AG09309 (cell line): ENCODE data around the gene RAB1B.
A peak's percentile ranks its signal among the peaks of the same experiment; 100 is the strongest.

Experiments
- DNase-seq: peaks from one replicate; pipeline ENCODE4 v3.0.0-alpha.2; 2010; ENCODE audit warnings: low read depth
- H3K4me3 ChIP-seq: 2 replicates; pipeline ENCODE4 v1.5.1; 2011; ENCODE audit warnings: mild to moderate bottlenecking, low read depth, low read length, moderate library complexity; ENCODE audit not compliant: control insufficient read depth
- TF ChIP-seq, protein P1 (sequence below): IDR thresholded peaks from 2 replicates; pipeline ENCODE4 v1.5.1; 2011; ENCODE audit warnings: mild to moderate bottlenecking, low read depth, low read length, inconsistent platforms; ENCODE audit not compliant: insufficient read depth, control insufficient read depth; ENCODE audit errors: missing control alignments

The RAB1B gene

DNA sequence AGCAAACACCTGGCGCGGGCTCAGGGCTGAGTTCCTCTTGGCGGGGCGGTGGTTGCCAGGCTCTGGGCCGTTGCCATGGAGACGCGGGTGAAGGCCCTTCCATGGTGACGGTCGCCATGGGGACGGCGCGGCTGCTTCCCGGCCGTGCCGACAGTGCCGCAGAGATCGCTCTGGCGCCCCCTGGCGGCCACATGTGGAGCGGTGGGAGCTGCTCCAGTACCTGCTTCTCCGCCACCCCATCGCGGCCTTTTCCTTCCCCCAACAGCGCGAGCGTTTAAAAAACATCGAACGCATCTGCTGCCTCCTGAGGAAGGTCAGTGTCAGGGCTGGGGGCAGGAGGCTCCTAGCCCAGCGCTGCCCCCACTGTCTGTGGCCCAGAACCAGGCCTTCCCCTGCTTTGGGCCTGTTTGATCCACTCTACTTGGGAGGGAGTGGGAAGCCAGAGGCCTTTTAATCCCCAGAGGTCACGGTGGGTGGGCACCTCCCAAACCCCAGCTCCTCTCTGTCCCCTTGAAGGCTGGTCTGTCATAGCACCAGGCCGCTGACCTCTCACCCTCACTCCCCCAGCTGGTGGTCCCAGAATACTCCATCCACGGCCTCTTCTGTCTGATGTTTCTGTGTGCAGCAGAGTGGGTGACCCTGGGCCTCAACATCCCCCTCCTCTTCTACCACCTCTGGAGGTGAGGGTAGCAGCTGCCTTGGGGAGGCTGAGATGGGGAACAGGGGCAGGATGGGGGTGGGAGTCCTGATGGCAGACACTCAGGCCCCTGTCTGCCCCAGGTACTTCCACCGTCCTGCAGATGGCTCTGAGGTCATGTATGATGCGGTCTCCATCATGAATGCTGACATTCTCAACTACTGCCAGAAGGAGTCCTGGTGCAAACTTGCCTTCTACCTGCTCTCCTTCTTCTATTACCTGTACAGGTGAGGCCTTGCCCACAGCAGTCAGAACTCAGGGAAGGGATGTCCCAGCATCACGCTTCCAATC, 14.3 kb downstream of the RAB1B start:
- peak; percentile 53 for DNase-seq
- no peak overlapping the region for H3K4me3 ChIP-seq
- TF ChIP-seq, protein P1, sequence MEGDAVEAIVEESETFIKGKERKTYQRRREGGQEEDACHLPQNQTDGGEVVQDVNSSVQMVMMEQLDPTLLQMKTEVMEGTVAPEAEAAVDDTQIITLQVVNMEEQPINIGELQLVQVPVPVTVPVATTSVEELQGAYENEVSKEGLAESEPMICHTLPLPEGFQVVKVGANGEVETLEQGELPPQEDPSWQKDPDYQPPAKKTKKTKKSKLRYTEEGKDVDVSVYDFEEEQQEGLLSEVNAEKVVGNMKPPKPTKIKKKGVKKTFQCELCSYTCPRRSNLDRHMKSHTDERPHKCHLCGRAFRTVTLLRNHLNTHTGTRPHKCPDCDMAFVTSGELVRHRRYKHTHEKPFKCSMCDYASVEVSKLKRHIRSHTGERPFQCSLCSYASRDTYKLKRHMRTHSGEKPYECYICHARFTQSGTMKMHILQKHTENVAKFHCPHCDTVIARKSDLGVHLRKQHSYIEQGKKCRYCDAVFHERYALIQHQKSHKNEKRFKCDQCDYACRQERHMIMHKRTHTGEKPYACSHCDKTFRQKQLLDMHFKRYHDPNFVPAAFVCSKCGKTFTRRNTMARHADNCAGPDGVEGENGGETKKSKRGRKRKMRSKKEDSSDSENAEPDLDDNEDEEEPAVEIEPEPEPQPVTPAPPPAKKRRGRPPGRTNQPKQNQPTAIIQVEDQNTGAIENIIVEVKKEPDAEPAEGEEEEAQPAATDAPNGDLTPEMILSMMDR: peak; percentile 98

DNA sequence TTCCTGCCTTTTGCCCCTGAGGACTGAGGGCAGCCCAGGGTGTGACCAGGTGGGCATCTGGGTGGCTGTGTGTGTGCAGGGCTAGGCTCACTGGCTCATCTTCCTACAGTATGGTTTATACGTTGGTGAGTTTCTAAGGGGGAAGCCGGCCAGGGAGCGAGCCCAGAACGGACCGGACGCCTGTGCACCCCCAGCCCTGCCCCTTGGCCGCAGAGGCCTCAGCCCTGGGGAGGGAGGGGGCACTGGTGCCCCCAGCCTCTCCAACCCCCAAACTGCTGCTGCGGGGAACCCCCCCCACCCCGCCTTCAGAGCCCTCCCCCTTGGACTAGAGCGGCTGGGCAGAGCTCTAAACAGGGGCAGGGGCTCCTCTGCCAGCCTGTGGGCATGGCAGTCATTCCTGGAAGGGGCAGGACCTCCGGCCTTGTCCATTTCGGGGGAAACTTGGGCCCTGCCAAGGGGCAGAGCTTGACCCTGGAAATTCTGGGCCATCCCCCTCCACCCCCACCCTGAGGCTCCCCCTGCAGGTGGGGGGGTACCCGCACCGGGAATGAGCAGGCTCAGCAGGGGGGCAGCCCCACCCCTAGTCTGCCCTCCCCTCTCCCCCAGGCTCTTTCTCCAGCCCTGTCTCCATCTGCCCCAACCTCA, 15.1 kb downstream of the RAB1B start:
- no peak for DNase-seq
- TF ChIP-seq, protein P1: no peak
- no peak overlapping the region for H3K4me3 ChIP-seq

DNA sequence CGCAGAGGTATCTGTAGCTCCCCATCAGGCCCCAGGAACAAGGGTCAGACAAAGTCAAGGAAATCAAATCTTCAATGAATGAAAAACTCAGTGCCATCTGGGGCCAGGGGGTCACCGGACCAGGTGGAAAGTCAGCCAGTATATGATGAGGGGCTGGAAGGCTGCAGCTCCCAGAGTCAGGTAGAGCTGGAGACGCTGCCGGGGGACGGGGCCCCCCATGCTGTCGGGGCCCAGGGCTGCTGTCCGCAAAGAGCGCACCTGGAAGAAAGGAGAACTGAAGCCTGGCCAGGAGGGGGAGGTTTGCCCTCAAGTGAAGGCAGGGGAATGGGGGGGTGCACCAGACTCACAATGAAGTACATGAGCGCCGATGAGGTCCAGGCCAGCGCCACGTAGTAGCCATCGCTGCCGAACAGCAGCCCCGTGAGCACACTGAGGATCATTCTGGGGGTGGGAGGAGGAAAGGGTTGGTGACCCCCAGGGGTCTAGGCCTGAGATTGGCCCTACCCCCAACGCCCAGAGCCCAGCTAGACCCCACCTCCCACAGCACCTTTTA, 16.2 kb downstream of the RAB1B start:
- H3K4me3 ChIP-seq: no peak overlapping the region

DNA sequence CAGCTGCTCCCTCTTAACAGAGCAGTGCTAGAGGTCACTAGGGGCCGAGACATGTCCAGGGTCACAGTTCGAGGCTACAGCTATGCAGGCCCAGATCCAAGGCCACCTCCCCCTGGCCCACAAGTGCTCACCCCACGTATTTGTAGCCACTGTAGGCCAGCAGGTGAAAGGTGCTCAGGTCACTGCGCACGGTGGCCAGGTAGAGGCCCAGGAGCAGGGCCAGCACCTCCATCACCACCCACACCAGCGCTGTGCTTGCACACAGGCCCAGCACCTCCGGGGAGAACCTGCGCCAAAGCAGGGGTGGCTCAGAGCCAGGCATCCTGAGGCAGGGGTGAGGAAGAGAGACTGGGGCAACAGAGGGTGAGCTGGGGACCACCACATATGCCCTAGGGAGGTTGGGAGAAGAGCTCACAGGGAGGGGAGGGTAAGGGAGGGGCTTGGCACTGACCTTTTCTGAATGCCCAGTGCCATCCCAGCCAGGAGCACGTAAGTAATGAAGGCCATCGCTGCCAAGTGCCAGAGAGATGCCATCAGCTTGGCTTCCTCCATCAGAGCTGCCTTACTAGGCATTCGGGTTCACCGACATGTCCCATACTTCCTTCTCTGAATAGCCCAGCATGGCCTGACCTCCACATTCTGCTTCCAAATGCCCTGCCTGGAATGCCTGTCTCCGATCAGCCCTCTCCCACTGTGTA, 17.0 kb downstream of the RAB1B start:
- H3K4me3 ChIP-seq: no peak overlapping the region
- no peak for DNase-seq
- TF ChIP-seq, protein P1: no peak

More for the DNA sequence above, 16.2 kb downstream of the RAB1B start:
- no peak for DNase-seq
- TF ChIP-seq, protein P1: no peak

DNA sequence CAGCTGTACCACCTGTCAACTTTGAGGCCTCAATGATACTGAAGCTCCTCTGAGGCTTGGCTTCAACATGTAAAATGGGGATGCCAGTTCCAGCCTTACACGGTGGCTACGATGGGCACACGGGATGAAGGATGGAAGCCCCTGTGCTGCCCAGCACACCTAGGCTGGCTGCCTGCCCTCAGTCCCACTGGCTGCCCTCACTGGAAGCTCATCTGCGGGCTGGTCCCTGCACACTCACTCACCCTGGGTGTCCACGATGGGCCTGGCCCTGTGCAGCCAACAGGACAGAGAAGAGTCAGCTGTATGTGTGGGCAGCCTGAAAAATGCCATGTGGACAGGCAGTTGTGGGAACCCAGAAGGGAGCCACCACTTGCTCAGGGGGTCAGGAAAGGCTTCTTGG, 18.3 kb downstream of the RAB1B start:
- TF ChIP-seq, protein P1: no peak
- no peak for DNase-seq
- H3K4me3 ChIP-seq: no peak overlapping the region
